ENCODE data around the gene RALGAPB. TPM values are rescaled to one million over a fixed set of nuclear protein-coding genes. Genes with fewer than 3 reads are reported as not detected.

The RALGAPB gene
- total RNA-seq, 2 experiments from 2014 or later: 30.4 to 31.9 TPM

GRCh38 chr20:38519426-38519825, 46.8 kb downstream of the RALGAPB start:
- H3K9me3 ChIP-seq (ENCODE audit: control insufficient read depth in 1 of 2, insufficient read depth in 1 of 2, low read length in 2 of 2): no peaks in the 10 kb centered on the region
- TF ChIP-seq, protein P1, sequence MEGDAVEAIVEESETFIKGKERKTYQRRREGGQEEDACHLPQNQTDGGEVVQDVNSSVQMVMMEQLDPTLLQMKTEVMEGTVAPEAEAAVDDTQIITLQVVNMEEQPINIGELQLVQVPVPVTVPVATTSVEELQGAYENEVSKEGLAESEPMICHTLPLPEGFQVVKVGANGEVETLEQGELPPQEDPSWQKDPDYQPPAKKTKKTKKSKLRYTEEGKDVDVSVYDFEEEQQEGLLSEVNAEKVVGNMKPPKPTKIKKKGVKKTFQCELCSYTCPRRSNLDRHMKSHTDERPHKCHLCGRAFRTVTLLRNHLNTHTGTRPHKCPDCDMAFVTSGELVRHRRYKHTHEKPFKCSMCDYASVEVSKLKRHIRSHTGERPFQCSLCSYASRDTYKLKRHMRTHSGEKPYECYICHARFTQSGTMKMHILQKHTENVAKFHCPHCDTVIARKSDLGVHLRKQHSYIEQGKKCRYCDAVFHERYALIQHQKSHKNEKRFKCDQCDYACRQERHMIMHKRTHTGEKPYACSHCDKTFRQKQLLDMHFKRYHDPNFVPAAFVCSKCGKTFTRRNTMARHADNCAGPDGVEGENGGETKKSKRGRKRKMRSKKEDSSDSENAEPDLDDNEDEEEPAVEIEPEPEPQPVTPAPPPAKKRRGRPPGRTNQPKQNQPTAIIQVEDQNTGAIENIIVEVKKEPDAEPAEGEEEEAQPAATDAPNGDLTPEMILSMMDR (IDR thresholded peaks at IDR 0.05): no peak
- ATAC-seq (ENCODE audit: poor library complexity) (no peak), DNase-seq (no peak)
- peaks cover 78% of the 10 kb centered on the region for H3K36me3 ChIP-seq (ENCODE audit: insufficient read depth, low read length)
- no peaks in the 10 kb centered on the region for H3K4me1 ChIP-seq (ENCODE audit: insufficient read depth, low read length)
- CTCF ChIA-PET: no interaction called here
- H3K27me3 ChIP-seq (ENCODE audit: control insufficient read depth in 1 of 2, insufficient read depth in 2 of 2, low read length in 2 of 2): no peaks in the 10 kb centered on the region
- H3K4me3 Mint-ChIP-seq: no peak overlapping the region
- H3K4me3 ChIP-seq (ENCODE audit: low read length): no peak overlapping the region
- POLR2A ChIA-PET: no interaction called here
- H3K27me3 Mint-ChIP-seq: no peaks in the 10 kb centered on the region
- no peak overlapping the region for H3K27ac ChIP-seq (ENCODE audit: low read depth in 1 of 2, low read length in 2 of 2)
- intact Hi-C loops (cut with DNase I, micrococcal nuclease): no loop called here
- no peak overlapping the region for H3K27ac Mint-ChIP-seq
- peaks cover 93% of the 10 kb centered on the region for H3K36me3 Mint-ChIP-seq (ENCODE audit: low read depth)
- no peaks in the 10 kb centered on the region for H3K9me3 Mint-ChIP-seq
- H3K4me1 Mint-ChIP-seq (ENCODE audit: low read depth): no peaks in the 10 kb centered on the region

DNA sequence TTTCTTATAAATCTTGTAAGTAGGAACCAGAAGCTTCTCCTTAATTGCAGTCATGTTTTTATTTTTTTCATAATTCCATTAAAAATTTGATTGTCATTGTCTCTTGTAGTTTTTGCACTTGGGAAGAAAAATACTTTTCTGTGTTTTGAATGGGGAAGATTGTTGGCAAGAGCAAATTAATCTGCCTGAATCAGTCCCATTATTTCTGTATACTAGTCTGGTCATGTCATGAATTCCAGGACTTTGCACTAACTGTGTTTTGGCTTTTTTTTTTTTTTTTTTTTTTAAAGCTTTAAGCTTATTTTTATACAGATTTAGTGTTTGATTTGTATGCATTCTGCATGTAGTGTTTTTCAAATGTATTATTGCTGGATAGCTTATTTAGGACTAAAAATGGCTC, 47.6 kb downstream of the RALGAPB start:
- H3K4me1 ChIP-seq (ENCODE audit: insufficient read depth, low read length): no peaks in the 10 kb centered on the region
- Mint-ChIP-seq H3K4me3 (no peak overlapping the region), H3K4me1 (ENCODE audit: low read depth) (no peaks in the 10 kb centered on the region), H3K27ac (no peak overlapping the region), H3K9me3 (no peaks in the 10 kb centered on the region), H3K27me3 (no peaks in the 10 kb centered on the region), H3K36me3 (ENCODE audit: low read depth) (peaks cover 91% of the 10 kb centered on the region)
- no peak for DNase-seq
- ChIA-PET CTCF (interaction anchor here (0.6 to 0.9 kb wide), 2 partner anchors 9 to 77 kb away, joined by 3 read pairs; no protein-coding TSS in a partner anchor), POLR2A (interaction anchor here (1.2 kb wide), 2 partner anchors 8 to 50 kb away, joined by 3 read pairs; no protein-coding TSS in a partner anchor)
- TF ChIP-seq, protein P1 (IDR thresholded peaks at IDR 0.05): no peak
- no peak overlapping the region for H3K27ac ChIP-seq (ENCODE audit: low read depth in 1 of 2, low read length in 2 of 2)
- intact Hi-C loops (cut with DNase I, micrococcal nuclease): loop anchor here in 1 of 2 experiments (5.0 kb wide), 1 partner anchor 42 kb away; no protein-coding TSS in a partner anchor
- H3K36me3 ChIP-seq (ENCODE audit: insufficient read depth, low read length): peaks cover 80% of the 10 kb centered on the region
- ATAC-seq (ENCODE audit: poor library complexity): no peak
- H3K9me3 ChIP-seq (ENCODE audit: control insufficient read depth in 1 of 2, insufficient read depth in 1 of 2, low read length in 2 of 2): no peaks in the 10 kb centered on the region
- H3K4me3 ChIP-seq (ENCODE audit: low read length): no peak overlapping the region
- H3K27me3 ChIP-seq (ENCODE audit: control insufficient read depth in 1 of 2, insufficient read depth in 2 of 2, low read length in 2 of 2): no peaks in the 10 kb centered on the region

DNA sequence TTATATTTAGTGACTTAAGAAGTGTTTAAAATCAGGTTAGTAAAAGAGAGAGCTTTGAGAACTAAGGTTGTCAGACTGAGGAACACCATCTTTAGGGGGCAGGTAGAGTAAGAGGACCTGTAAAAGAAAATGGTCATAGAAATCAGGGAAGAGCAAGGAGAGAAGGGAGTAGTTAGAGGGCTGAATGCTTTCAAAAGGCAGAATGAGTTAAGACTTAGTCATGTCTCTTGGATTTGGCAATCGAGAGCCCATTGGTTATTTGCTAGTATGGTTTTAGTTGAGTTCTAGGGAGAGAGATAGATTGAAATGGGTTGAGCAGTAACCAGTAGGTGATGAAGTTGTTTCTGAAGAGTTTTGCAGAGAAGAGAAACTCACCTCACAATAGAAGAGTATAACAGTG, 51.1 kb downstream of the RALGAPB start:
- DNase-seq: no peak
- H3K4me1 ChIP-seq (ENCODE audit: insufficient read depth, low read length): no peaks in the 10 kb centered on the region
- no peaks in the 10 kb centered on the region for H3K9me3 ChIP-seq (ENCODE audit: control insufficient read depth in 1 of 2, insufficient read depth in 1 of 2, low read length in 2 of 2)
- no peak overlapping the region for H3K27ac ChIP-seq (ENCODE audit: low read depth in 1 of 2, low read length in 2 of 2)
- H3K27me3 Mint-ChIP-seq: no peaks in the 10 kb centered on the region
- H3K9me3 Mint-ChIP-seq: no peaks in the 10 kb centered on the region
- intact Hi-C loops (cut with DNase I, micrococcal nuclease): loop anchor here in 1 of 2 experiments (5.0 kb wide), 1 partner anchor 39 kb away; no protein-coding TSS in a partner anchor
- H3K4me3 ChIP-seq (ENCODE audit: low read length): no peak overlapping the region
- no peak overlapping the region for H3K27ac Mint-ChIP-seq
- H3K36me3 ChIP-seq (ENCODE audit: insufficient read depth, low read length): peaks cover 79% of the 10 kb centered on the region
- CTCF ChIA-PET: no interaction called here
- H3K4me1 Mint-ChIP-seq (ENCODE audit: low read depth): no peaks in the 10 kb centered on the region
- no peaks in the 10 kb centered on the region for H3K27me3 ChIP-seq (ENCODE audit: control insufficient read depth in 1 of 2, insufficient read depth in 2 of 2, low read length in 2 of 2)
- H3K36me3 Mint-ChIP-seq (ENCODE audit: low read depth): peaks cover 86% of the 10 kb centered on the region
- H3K4me3 Mint-ChIP-seq: no peak overlapping the region
- TF ChIP-seq, protein P1 (IDR thresholded peaks at IDR 0.05): no peak
- POLR2A ChIA-PET: no interaction called here
- no peak for ATAC-seq (ENCODE audit: poor library complexity)

Data from CD4-positive, alpha-beta T cell (primary cell).